HuH-7.5 (cell line): ENCODE data around the gene SUSD6.

ENCODE experiments used
- DNase-seq: peaks from one replicate; pipeline ENCODE4 v3.0.0; 2011; ENCODE audit warnings: low spot score

Gene SUSD6

GRCh38 chr14:69611172-69612013 is at the start of gene SUSD6:
Gene SUSD6 (plus strand): TSS chr14:69611596. CDS start chr14:69658593, 46,997 bp downstream.
- DNase-seq: peak; percentile 77

GRCh38 chr14:69561893-69562292 is 49.5 kb upstream of the SUSD6 start:
- DNase-seq: no peak

GRCh38 chr14:69567563-69567962 is 43.8 kb upstream of the SUSD6 start:
- no peak for DNase-seq

GRCh38 chr14:69569859-69570258 is 41.5 kb upstream of the SUSD6 start:
- no peak for DNase-seq

GRCh38 chr14:69570836-69571330 is 40.5 kb upstream of the SUSD6 start:
- DNase-seq: no peak

GRCh38 chr14:69571449-69572029 is 39.9 kb upstream of the SUSD6 start:
- DNase-seq: no peak

GRCh38 chr14:69572030-69572840 is 39.2 kb upstream of the SUSD6 start:
- peak; percentile 43 for DNase-seq

GRCh38 chr14:69572841-69573135 is 38.6 kb upstream of the SUSD6 start:
- peak; percentile 19 for DNase-seq

GRCh38 chr14:69573205-69573830 is 38.1 kb upstream of the SUSD6 start:
- peak; percentile 22 for DNase-seq

GRCh38 chr14:69573831-69574262 is 37.5 kb upstream of the SUSD6 start:
- peak; percentile 33 for DNase-seq

- peak; percentile 83 for DNase-seq
Measured at GRCh38 chr14:69574263-69574953, 37.0 kb upstream of the SUSD6 start, which contains the start of gene CCDC177. Gene CCDC177 (minus strand): TSS chr14:69574871. CDS start chr14:69573622, 1,249 bp downstream.

GRCh38 chr14:69574954-69575295 is 36.5 kb upstream of the SUSD6 start:
- no peak for DNase-seq

- no peak for DNase-seq
Measured at GRCh38 chr14:69579476-69579875, 31.9 kb upstream of the SUSD6 start.

GRCh38 chr14:69580009-69580577 is 31.3 kb upstream of the SUSD6 start:
- peak; percentile 51 for DNase-seq

- DNase-seq: no peak
Measured at GRCh38 chr14:69581316-69581935, 30.0 kb upstream of the SUSD6 start.

- DNase-seq: no peak
Measured at GRCh38 chr14:69582212-69582611, 29.2 kb upstream of the SUSD6 start.

- DNase-seq: no peak
Measured at GRCh38 chr14:69582829-69583228, 28.6 kb upstream of the SUSD6 start.

GRCh38 chr14:69584389-69584788 is 27.0 kb upstream of the SUSD6 start:
- DNase-seq: no peak

GRCh38 chr14:69586404-69586803 is 25.0 kb upstream of the SUSD6 start:
- DNase-seq: no peak

- no peak for DNase-seq
Measured at GRCh38 chr14:69587389-69587788, 24.0 kb upstream of the SUSD6 start.

- no peak for DNase-seq
Measured at GRCh38 chr14:69591317-69591716, 20.1 kb upstream of the SUSD6 start.
